Suppressor macrophage (primary cell): ENCODE results near the gene MEIKIN.
"Not testable (repeated sequence)": the region's sequence is repeated elsewhere in the genome, so short reads cannot be mapped to it uniquely, and the experiment has no call there.

Experiments used
- DNase-seq, 4 experiments: peaks; one replicate each; pipeline ENCODE4 v3.0.0-alpha.2; 2020 to 2022

The MEIKIN gene

DNA sequence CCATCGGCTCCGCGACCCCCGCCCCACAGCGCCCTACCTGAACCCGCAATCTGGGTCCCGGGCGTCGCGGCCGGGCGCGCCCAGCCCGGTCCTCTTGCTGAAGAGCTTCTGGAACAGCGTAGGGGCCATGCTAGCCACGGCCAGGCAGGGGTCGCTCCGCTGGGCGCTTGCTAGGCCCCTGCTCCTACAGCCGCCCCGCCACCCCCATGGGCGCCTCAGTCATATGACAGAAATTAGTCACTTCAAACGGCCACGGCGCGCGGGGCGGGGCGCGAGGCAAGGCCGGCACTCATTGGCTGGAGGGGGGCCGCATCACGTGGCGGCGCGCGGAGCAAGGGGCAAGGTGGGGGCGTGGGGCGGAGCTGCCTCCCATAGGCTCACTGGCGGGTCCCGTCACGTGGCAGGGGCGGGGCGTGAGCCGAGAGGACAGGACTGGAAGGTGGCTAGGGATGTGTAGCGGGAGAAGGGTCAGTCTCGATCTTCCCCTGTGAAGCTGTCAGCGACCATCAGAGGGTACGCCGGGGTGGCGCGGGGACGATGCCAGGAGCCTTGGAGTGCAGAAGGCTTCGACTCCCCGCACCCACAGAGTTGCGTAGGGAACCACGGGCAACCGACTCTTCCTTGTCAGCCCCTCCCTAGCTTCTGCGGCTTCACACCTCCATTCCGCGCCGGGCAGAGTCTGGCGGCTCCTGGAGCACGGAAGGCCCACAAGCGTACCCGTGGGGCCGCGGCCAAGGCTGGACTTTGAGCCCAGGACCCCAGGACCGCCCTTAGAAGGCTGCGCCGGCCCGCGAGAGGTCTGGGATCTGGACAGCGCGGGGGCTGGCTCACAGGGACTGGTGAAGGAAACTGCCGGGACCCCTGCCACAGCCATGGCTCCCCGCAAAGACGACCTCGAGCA is 148.4 kb downstream of the MEIKIN start, which contains the start of gene FNIP1:
Gene FNIP1, minus strand, starts transcription at position 225 of the 901 bp plus-strand sequence. Its CDS starts 96 bp downstream, at position 129.
- DNase-seq = peak; percentile 99 to 100 (median 99)

DNA sequence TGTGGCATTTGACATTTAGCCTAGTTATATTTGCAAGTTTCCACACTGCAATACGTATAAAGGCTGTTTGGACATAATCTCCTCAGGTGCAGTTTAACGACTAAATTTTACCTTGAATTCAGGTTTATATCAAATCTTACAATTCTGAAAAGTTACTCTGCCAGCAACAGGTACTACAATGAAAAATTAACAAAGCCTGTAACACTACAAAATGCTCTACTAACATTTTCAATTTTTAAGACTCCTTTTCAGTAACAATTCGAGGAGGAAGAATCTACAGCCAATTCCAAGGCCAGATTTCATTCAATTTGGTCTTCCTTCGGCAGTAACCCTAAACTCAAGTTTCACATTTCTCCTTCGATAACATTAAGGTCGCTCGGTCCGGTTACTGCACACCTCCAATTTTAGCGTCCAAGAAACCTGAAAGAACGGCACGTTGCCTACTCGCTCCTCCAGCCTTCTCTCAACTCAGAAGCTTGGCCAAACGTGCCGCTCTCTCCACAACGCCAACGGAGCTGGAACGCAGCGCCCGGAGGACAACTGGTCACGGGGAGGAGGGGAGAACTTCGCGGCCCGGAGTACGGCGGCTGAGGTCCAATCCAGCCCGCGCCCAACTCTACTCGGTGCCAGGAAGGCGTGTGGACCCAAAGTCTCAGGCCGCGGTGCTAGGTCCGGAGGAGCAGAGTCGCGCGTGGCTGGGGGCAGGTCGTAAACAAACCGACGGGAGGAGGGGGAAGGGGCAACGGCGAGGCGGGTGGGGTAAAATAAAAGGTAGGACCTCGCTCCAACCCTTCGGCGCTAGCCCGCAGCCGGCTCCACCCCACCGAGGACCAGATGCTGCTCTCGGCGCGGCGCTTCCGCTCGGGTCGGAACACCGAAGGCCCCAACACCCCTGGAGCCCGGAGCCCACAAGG is 149.3 kb downstream of the MEIKIN start:
- peak; percentile 60 to 79 (median 68) for DNase-seq

- peak in 2 of 4 experiments; percentile 10 to 27 for DNase-seq
Measured at GRCh38 chr5:131795228-131795627, 150.2 kb downstream of the MEIKIN start.

DNA sequence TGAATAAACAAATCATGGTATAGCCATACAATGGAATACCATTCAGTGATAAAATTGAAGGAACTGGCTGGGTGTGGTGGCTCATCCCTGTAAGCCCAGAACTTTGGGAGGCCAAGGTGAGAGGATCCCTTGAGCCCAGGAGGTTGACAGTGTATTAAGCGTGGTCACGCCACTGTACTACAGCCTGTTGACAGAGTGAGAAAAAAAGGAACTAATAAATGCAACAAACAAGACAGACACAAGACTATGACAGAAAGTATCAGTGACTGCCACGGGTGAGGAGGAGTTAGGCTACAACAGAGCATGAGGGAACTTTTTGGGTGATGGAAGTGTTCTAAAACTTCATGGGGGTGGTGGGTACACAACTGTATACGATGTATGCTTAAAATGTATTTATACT is 150.9 kb downstream of the MEIKIN start:
- DNase-seq = peak; percentile 59 to 84 (median 72)

GRCh38 chr5:131792896-131793295 is 152.6 kb downstream of the MEIKIN start:
- peak in 2 of 4 experiments; percentile 11 to 19 for DNase-seq

DNA sequence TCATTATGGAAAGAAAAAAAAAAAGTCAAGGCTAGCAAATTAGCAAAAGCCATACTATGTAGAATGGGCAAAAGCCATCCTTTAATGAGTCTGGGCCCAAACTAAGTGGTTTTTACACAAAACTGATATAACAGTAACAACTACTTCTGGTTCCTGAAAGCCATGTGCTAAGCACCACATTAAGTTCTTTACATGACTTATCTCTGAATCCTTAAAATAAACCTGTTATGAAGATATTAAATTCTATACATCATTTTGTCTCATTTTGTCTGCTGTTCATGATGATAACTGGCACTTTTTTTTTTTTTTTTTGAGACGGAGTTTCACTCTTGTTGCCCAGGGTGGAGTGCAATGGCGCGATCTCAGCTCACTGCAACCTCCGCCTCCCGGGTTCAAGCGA is 153.6 kb downstream of the MEIKIN start:
- DNase-seq = no peak

- no peak for DNase-seq
Measured at GRCh38 chr5:131790550-131790949, 154.9 kb downstream of the MEIKIN start.

DNA sequence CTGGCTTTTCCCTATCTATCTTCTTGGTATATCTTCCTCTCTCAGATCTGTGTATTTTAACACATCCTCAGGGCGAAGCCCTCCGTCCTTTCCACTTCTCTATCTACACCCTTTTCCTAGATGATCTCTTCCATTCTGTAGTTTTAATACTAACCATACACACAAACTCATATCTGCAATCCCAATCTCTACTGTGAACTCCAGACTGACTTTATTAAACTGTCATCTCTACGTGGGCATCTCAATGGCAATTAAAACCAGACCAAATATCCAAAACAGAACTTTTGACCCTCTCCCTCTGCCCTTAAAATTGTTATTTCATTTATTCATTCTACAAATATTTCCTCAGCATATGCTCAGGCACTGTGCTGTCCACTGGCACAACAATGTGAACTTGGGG is 155.7 kb downstream of the MEIKIN start:
- DNase-seq = no peak

GRCh38 chr5:131787736-131788135 is 157.7 kb downstream of the MEIKIN start:
- DNase-seq = no peak

- peak in 1 of 4 experiments; percentile 4 for DNase-seq
Measured at GRCh38 chr5:131786900-131787692, 158.4 kb downstream of the MEIKIN start.

- no peak for DNase-seq
Measured at GRCh38 chr5:131786036-131786435, 159.4 kb downstream of the MEIKIN start.

- no peak for DNase-seq
Measured at GRCh38 chr5:131783874-131784273, 161.6 kb downstream of the MEIKIN start.

- DNase-seq = no peak
Measured at GRCh38 chr5:131783357-131783756, 162.1 kb downstream of the MEIKIN start.

DNA sequence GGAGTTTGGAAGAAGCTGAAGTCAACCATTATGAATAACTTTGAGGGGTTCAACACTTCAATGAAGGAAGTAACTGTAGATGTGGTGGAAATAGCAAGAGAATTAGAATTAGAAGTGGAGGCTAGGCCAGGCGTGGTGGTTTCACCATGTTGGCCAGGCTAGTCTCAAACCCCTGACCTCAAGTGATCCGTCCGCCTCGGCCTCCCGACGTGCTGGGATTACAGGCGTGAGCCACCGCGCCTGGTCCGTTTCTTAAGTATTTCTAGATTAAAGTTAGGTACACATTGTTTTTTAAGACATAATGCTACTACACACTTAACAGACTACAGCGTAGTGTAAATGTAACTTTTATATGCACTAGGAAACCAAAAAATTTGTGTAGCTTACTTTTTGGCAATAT is 162.7 kb downstream of the MEIKIN start:
- DNase-seq = no peak

- not testable (repeated sequence) for DNase-seq
Measured at GRCh38 chr5:131778141-131778540, 167.3 kb downstream of the MEIKIN start.

DNA sequence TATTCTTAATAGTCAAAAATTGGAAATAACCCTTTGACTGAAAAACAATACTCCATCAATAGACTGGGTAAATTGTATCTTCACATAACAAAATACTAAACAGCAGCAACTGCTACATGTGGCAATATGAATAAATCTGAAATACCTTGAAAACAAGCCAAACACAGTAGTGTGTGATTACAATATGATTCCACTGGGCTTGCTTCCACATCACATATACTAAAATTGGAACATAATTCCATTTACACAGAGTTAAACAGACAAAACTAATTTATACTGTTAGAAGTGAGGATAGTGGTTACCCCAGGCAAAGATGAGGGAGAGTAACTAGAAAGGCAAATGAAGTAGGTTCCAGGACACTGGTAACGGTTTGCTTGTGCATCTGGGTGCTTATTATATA is 169.0 kb downstream of the MEIKIN start:
- DNase-seq = no peak

- no peak for DNase-seq
Measured at GRCh38 chr5:131774652-131775367, 170.7 kb downstream of the MEIKIN start.

DNA sequence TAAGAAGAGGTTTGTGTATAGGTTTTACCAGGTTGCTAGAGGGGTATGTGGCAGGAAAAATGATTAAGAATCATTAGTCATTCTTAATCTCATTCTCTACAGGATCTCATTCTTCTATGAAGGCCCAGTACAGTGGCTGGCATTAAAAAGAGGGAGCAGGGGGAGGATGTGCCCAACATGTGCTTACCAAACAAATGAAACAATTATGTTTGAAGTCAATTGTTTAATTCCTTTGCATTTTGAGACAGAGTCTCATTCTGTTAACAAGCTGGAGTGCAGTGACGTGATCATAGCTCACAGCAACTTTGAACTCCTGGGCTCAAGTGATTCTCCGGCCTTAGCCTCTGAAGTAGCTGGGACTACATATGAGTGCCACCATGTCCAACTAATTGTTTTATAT is 171.7 kb downstream of the MEIKIN start:
- no peak for DNase-seq

DNA sequence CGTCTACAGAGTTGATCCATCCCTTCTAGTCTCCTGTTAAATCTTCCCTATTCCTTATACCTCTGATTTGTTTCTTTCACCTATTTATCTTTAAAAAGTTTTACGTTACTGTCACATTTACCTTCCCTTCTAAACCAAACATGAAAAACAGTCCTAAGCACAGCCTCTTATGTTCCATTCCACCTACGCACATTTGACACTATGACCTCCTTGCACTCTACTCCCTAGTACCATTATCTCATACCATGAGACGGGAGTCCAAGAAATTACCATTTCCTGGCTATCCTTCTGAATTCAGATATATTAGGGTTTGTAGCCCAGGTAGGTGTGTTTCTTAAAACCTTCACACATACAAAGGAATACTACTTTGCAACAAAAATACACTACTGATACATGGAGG is 173.8 kb downstream of the MEIKIN start:
- no peak for DNase-seq

GRCh38 chr5:131769961-131770360 is 175.5 kb downstream of the MEIKIN start:
- DNase-seq = no peak

- peak in 2 of 4 experiments; percentile 10 to 21 for DNase-seq
Measured at GRCh38 chr5:131769336-131769735, 176.1 kb downstream of the MEIKIN start.

DNA sequence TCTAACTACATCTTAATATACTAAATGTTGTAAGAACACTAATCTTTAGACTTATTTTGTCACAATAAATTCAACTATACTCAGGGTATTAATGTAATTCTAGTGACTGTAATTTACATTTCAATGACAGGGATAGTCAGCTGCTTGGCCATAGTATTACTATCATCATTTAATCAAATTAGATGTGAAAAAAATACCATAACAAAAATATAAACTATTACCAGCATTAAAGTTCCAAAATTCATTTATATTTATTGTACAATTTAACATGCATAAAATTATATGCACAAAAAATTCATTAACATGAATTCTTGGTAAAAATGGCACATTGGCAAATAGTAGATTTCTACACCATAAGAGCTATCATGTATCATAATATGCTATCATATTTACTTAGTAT is 177.6 kb downstream of the MEIKIN start:
- DNase-seq = no peak
